AG09309 (cell line): ENCODE results near the gene KDM1B.
"Not testable (repeated sequence)": the region's sequence is repeated elsewhere in the genome, so short reads cannot be mapped to it uniquely, and the experiment has no call there.

Experiments used
- DNase-seq: peaks from one replicate; pipeline ENCODE4 v3.0.0-alpha.2; 2010; ENCODE audit warnings: low read depth
- H3K4me3 ChIP-seq: 2 replicates; pipeline ENCODE4 v1.5.1; 2011; ENCODE audit warnings: mild to moderate bottlenecking, low read depth, low read length, moderate library complexity; ENCODE audit not compliant: control insufficient read depth
- TF ChIP-seq, protein P1 (sequence below): IDR thresholded peaks from 2 replicates; pipeline ENCODE4 v1.5.1; 2011; ENCODE audit warnings: mild to moderate bottlenecking, low read depth, low read length, inconsistent platforms; ENCODE audit not compliant: insufficient read depth, control insufficient read depth; ENCODE audit errors: missing control alignments

KDM1B gene

DNA sequence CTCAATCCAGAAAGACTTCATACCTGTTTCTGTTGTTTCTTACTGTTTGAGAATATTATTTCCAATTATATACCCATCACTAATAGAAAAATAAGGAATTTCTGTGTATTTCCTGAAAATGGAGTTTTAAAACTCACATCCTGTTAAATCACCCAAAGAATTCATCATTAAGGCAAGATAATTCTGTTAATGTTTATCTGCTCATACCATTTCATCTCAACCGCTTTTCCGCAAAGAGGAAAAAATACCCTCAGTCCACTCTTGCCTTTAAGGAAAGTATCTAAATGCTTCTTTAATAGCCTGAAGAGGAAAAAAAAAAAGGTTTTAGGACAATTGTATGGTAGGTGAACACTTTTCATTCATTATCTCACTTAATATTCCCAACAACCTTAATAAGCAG, 7.6 kb upstream of the KDM1B start:
- no peak for DNase-seq
- TF ChIP-seq, protein P1, sequence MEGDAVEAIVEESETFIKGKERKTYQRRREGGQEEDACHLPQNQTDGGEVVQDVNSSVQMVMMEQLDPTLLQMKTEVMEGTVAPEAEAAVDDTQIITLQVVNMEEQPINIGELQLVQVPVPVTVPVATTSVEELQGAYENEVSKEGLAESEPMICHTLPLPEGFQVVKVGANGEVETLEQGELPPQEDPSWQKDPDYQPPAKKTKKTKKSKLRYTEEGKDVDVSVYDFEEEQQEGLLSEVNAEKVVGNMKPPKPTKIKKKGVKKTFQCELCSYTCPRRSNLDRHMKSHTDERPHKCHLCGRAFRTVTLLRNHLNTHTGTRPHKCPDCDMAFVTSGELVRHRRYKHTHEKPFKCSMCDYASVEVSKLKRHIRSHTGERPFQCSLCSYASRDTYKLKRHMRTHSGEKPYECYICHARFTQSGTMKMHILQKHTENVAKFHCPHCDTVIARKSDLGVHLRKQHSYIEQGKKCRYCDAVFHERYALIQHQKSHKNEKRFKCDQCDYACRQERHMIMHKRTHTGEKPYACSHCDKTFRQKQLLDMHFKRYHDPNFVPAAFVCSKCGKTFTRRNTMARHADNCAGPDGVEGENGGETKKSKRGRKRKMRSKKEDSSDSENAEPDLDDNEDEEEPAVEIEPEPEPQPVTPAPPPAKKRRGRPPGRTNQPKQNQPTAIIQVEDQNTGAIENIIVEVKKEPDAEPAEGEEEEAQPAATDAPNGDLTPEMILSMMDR = no peak
- no peak overlapping the region for H3K4me3 ChIP-seq

DNA sequence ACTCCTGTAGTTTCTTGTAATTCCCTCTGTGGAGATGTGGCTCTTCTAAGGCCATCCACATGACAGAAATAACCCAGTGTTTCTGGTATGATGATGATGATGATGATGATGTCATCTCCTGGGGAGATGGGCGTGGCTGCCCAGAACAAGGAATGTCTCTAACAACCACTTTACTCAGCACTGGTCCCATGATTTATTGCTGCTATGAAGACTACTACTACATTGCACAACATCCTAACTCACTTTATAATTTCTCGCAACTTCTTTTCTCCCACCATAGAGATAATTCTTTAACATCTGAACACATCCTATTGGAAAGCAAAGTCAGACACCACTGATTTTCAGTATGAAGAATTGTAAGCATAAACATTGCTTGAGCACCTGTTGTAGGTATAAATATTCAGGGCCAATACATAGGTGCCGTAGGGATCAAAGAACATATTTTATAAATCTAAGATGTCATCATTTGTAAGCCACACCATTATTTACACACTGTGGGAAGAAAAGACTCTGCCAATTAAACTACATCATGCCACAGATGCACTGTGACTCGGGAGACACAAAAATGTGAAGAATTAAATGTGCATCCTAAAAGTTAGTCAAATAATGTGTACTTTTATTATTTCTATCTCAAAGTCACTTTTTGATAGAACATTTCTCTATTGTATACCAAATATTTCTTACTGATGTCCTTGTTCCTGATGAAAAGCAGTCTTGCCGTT, 6.8 kb upstream of the KDM1B start:
- TF ChIP-seq, protein P1 = no peak
- peak; percentile 92 for DNase-seq
- H3K4me3 ChIP-seq = no peak overlapping the region

DNA sequence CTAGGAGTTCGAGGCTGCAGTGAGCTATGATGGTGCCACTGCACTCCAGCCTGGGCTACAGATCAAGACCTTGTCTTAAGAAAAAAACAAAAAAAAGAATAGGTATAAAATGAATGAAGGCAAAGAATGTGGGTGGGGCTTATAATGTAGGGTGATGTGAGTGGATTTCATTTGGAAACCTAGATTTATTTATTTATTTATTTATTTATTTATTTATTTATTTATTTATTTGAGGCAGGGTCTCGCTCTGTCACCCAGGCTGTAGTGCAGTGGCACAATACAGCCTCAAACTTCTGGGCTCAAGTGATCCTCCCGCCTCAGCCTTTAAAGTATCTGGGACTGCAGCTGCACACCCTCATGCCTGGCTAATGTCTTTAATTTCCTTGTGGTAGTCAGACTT, 3.8 kb upstream of the KDM1B start:
- not testable (repeated sequence) for DNase-seq, H3K4me3 ChIP-seq

DNA sequence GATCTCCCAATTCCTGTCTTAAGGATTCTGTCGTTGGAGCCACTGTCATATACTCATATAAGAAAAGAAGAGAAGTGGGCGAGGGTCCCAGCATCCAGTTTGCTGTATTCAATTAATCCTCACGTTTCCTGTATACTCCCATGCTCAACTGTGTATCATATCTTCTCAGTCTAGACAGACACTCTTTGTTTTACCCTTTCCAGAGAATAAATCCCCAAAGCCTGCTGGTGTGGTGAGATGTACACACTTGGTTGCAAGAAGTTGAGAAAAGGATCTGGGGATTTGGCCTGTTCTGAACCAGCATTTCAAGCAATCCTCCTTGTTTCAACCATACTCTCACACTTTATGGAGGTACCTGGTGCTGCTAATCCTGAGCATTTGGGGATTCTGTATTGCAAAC, 3.4 kb upstream of the KDM1B start:
- DNase-seq = no peak
- TF ChIP-seq, protein P1 = no peak
- H3K4me3 ChIP-seq = no peak overlapping the region

DNA sequence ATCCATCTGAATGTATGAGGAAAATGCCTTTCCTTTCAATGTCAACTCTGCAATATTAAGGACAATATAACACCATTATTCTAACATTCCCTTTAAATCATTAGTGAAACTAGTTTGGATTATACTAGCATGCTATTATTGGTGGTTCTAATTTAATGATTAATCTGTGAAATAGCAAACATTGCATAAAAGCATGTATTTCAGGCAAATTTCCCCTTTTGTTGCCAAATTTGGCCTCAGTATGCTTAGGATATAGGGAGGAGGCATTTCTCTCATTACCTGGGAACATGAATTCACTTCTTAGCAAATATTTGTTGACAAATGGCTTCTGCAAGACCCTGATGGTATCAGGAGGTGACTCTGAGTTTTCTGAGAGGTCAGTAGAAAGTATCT, 1.9 kb upstream of the KDM1B start:
- DNase-seq = no peak
- H3K4me3 ChIP-seq = no peak overlapping the region
- TF ChIP-seq, protein P1 = no peak

DNA sequence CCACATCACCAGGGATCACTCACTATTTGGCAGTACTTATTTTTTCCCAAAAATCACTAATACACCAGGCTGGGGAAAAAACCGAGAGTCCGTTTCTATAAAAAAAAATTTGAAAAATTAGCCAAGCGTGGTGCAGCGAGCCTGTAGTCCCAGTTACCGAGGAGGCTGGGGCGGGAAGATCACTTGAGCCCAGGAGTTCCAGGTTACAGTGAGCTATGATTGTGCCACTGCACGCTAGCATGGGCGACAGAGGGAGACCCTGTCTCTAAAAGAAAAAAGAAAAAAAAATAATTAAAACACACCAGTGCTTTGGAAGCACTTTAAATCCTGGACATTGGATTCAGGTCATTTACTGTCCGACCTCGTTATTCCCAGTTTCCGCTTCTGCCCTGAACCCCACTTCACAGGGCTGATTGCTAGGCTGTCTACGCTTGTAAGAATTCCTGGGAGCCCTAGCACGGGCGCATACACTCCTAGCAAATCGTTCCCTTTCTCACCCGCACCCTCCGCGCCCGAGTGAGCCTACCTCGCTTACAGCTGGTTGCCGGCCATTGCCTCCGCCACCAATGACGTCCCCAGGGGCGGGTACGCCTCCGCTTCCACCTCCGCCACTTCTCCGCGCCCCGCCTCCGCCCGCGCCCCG, 594 bp upstream of the KDM1B start, which contains the start of gene TPMT:
TPMT (minus strand) TSS at position 571 of the 643 bp plus-strand sequence. CDS start 5,950 bp downstream, outside the sequence.
- no peak for DNase-seq

More for the DNA sequence above, 594 bp upstream of the KDM1B start, which contains the start of gene TPMT:
- TF ChIP-seq, protein P1 = no peak
- H3K4me3 ChIP-seq = peak within 1 kb of the TSS; percentile 96
